GM23338 (cell line): Measurements from ENCODE around the gene VIPR1. TPM values are rescaled to one million over a fixed set of nuclear protein-coding genes. Genes with fewer than 3 reads are reported as not detected.

Experiments
- ATAC-seq: fragments of 200-7000 bp; cut with Tn5 transposase; 3 replicates; pipeline ENCODE4 v1.9.1; 2020
- DNase-seq: peaks from one replicate; pipeline ENCODE4 v3.0.0-alpha.2; 2015; ENCODE audit warnings: low spot score
- H2AFZ ChIP-seq: fragments of 200-600 bp; sonication (generic); 2 replicates; pipeline ENCODE4 v1.8.0; 2016; ENCODE audit warnings: antibody characterized with exemption, mild to moderate bottlenecking, moderate library complexity
- H3F3A ChIP-seq: fragments of 200-600 bp; sonication (generic); replicated peaks from 2 replicates; pipeline ENCODE4 v1.8.0; 2017; ENCODE audit warnings: antibody characterized with exemption, mixed run types, low read depth
- H3K27ac ChIP-seq: fragments of 200-600 bp; sonication (generic); 2 replicates; pipeline ENCODE4 v1.6.1; 2016; ENCODE audit warnings: low read depth
- H3K27me3 ChIP-seq: fragments of 200-600 bp; sonication (generic); 2 replicates; pipeline ENCODE4 v1.8.0; 2016; ENCODE audit warnings: mild to moderate bottlenecking, mixed run types, moderate library complexity; ENCODE audit not compliant: insufficient read depth
- H3K36me3 ChIP-seq: fragments of 200-600 bp; sonication (generic); 2 replicates; pipeline ENCODE4 v1.8.0; 2016; ENCODE audit warnings: mild to moderate bottlenecking; ENCODE audit not compliant: insufficient read depth
- H3K4me1 ChIP-seq: fragments of 200-600 bp; sonication (generic); 2 replicates; pipeline ENCODE4 v1.8.0; 2016; ENCODE audit warnings: mild to moderate bottlenecking, moderate library complexity; ENCODE audit not compliant: insufficient read depth
- H3K4me2 ChIP-seq: fragments of 200-600 bp; sonication (generic); 2 replicates; pipeline ENCODE4 v1.7.1; 2017; ENCODE audit warnings: mixed run types
- H3K4me3 ChIP-seq: fragments of 200-600 bp; sonication (generic); 2 replicates; pipeline ENCODE4 v1.6.1; 2016; ENCODE audit warnings: mixed run types
- H3K79me2 ChIP-seq: fragments of 200-600 bp; sonication (generic); replicated peaks from 2 replicates; pipeline ENCODE4 v1.8.0; 2017; ENCODE audit warnings: mild to moderate bottlenecking; ENCODE audit not compliant: insufficient read depth
- H3K9me2 ChIP-seq: fragments of 200-600 bp; sonication (generic); 2 replicates; pipeline ENCODE4 v1.8.0; 2017; ENCODE audit not compliant: insufficient read depth
- H4K20me1 ChIP-seq: fragments of 200-600 bp; sonication (generic); replicated peaks from 2 replicates; pipeline ENCODE4 v1.8.0; 2017; ENCODE audit warnings: mild to moderate bottlenecking; ENCODE audit not compliant: insufficient read depth
- H3K27ac Mint-ChIP-seq: 2 replicates; pipeline ENCODE4 v1.8.0; 2020; ENCODE audit warnings: inconsistent platforms, mild to moderate bottlenecking, moderate library complexity, mixed read lengths
- H3K27me3 Mint-ChIP-seq: 3 replicates; pipeline ENCODE4 v1.8.0; 2022; ENCODE audit warnings: low read depth, mild to moderate bottlenecking, moderate library complexity, mixed read lengths, inconsistent platforms; ENCODE audit not compliant: insufficient read depth, poor library complexity
- H3K36me3 Mint-ChIP-seq: 3 replicates; pipeline ENCODE4 v1.8.0; 2021; ENCODE audit warnings: low read depth, mild to moderate bottlenecking, inconsistent platforms, moderate library complexity, mixed read lengths
- H3K4me1 Mint-ChIP-seq: 3 replicates; pipeline ENCODE4 v1.8.0; 2020; ENCODE audit warnings: mild to moderate bottlenecking, inconsistent platforms, mixed read lengths
- H3K4me3 Mint-ChIP-seq: 3 replicates; pipeline ENCODE4 v1.8.0; 2021; ENCODE audit warnings: moderate library complexity, mild to moderate bottlenecking, inconsistent platforms, mixed read lengths
- H3K9me3 Mint-ChIP-seq: 3 replicates; pipeline ENCODE4 v1.8.0; 2020; ENCODE audit warnings: moderate library complexity, mild to moderate bottlenecking, inconsistent platforms, mixed read lengths
- CREB1 ChIP-seq: fragments of 250-450 bp; sonication (Bioruptor Pico); IDR thresholded peaks from 2 replicates; pipeline ENCODE4 v1.5.0; 2020; ENCODE audit warnings: low read depth, mild to moderate bottlenecking, moderate library complexity
- CTCF ChIP-seq, 2 experiments: fragments of 200-600 bp in 1 of 2; sonication (generic) in 1 of 2; conservative IDR thresholded peaks; 2 replicates each; pipeline versions ENCODE4 v1.5.1 to v1.6.1; 2016 to 2017; ENCODE audit warnings: antibody characterized with exemption in 2 of 2, low read depth in 2 of 2, mild to moderate bottlenecking in 2 of 2, moderate library complexity in 1 of 2
- ETS1 ChIP-seq: IDR thresholded peaks from 2 replicates; pipeline ENCODE4 v1.6.1; 2016; ENCODE audit warnings: antibody characterized with exemption
- EZH2 ChIP-seq: fragments of 200-600 bp; sonication (generic); IDR thresholded peaks from one replicate; pipeline ENCODE4 v1.8.0; 2017; ENCODE audit warnings: antibody characterized with exemption, mild to moderate bottlenecking, low read depth; ENCODE audit not compliant: unreplicated experiment
- EZH2phosphoT487 ChIP-seq: fragments of 200-600 bp; sonication (generic); IDR thresholded peaks from one replicate; pipeline ENCODE4 v1.8.1; 2018; ENCODE audit warnings: antibody characterized with exemption; ENCODE audit not compliant: unreplicated experiment
- JUNB ChIP-seq: IDR thresholded peaks from one replicate; pipeline ENCODE4 v1.6.1; 2016; ENCODE audit warnings: antibody characterized with exemption; ENCODE audit not compliant: unreplicated experiment
- NANOG ChIP-seq: IDR thresholded peaks from 2 replicates; pipeline ENCODE4 v1.6.1; 2016; ENCODE audit warnings: antibody characterized with exemption, borderline replicate concordance
- POLR2AphosphoS5 ChIP-seq: IDR thresholded peaks from 2 replicates; pipeline ENCODE4 v1.6.1; 2016; ENCODE audit warnings: antibody characterized with exemption, low read depth
- STAT1 ChIP-seq: IDR thresholded peaks from one replicate; pipeline ENCODE4 v1.6.1; 2016; ENCODE audit warnings: antibody characterized with exemption; ENCODE audit not compliant: unreplicated experiment
- ZNF114 ChIP-seq: fragments of 250-450 bp; sonication (Bioruptor Pico); IDR thresholded peaks from 2 replicates; pipeline ENCODE4 v1.5.0; 2020; ENCODE audit warnings: mild to moderate bottlenecking, moderate library complexity
- ZNF331 ChIP-seq: fragments of 250-450 bp; sonication (Bioruptor Pico); IDR thresholded peaks from 2 replicates; pipeline ENCODE4 v1.5.0; 2020; ENCODE audit warnings: low read depth, mild to moderate bottlenecking, moderate library complexity
- polyA plus RNA-seq: library from polyadenylated mRNA; unstranded; fragments of >200 nt; fragmentation: Nextera tagmentation; extraction: Ambion mirVana; gene quantifications from 2 replicates; pipeline ENCODE4 v1.2.1, GENCODE V29; 2016
- total RNA-seq: library from RNA; depleted of rRNA; stranded (reverse); fragments of >200 nt; shearing (Covaris generic); gene quantifications from 2 replicates; pipeline ENCODE4 v1.2.3, GENCODE V29; 2014
- TF ChIP-seq, protein P1 (sequence below): IDR thresholded peaks from one replicate; pipeline ENCODE4 v1.6.1; 2018; ENCODE audit warnings: antibody characterized with exemption; ENCODE audit not compliant: unreplicated experiment
- TF ChIP-seq, protein P2 (sequence below): fragments of 250-450 bp; sonication (Bioruptor Pico); IDR thresholded peaks from 2 replicates; pipeline ENCODE4 v1.5.0; 2020; ENCODE audit warnings: mild to moderate bottlenecking, moderate library complexity

Gene VIPR1
- total and polyA plus RNA-seq, 2 experiments from 2014 or later: 6.3 to 19.3 TPM

DNA sequence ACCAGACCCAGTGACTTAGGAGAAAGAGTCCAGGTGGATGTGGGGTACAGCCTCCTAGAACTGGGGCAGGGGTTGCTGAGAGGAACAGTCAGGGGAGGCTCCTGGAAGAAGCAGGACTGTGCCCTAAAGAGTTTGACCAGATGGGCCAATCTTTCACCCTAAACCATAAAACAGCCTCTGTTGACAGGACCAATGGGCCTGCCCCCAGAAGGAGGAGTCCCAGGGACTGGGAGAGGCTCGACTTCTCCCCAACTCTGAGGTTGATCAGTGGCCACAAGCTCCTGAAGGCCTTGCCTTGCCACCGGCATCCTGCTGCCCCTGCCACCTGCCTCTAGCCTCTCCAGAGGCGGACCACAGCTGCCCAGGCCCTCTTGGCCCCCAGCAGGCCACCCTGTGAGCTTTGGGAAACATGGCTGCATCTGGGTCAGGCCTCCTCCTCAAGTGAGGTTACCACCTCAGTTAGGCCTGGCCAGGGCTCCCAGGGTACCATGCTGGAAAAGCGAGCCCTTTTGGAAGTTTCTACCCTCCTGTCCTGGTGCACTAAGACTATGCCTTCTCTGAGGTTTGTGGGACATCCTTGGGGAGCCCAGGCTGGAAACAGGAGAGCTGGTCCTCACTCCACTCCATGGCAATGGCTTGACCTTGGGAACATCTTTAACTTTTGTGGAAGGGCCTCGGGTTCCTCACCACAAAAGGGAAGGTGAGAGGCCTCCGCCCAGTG lies 2.8 kb downstream of the VIPR1 start:
- Histone ChIP-seq H3K9me2 (peaks cover 4% of the 10 kb centered on the region; the same call in 1 of the 2 replicates), H3K36me3 (no peaks in the 10 kb centered on the region), H4K20me1 (no peaks in the 10 kb centered on the region; the same call in 1 of the 2 replicates), H2AFZ (no peak overlapping the region), H3K4me2 (no peak overlapping the region), H3K27me3 (peaks cover 32% of the 10 kb centered on the region), H3K79me2 (no peaks in the 10 kb centered on the region), H3K4me3 (no peak overlapping the region), H3K27ac (no peak overlapping the region), H3K4me1 (peaks cover 17% of the 10 kb centered on the region), H3F3A (no peaks in the 10 kb centered on the region)
- H3K27me3 Mint-ChIP-seq: peaks cover 29% of the 10 kb centered on the region
- H3K4me1 Mint-ChIP-seq: peaks cover 35% of the 10 kb centered on the region
- H3K27ac Mint-ChIP-seq: no peak overlapping the region
- DNase-seq: no peak
- TF ChIP-seq ZNF114 (CRISPR knock-in tag) (no peak), POLR2AphosphoS5 (no peak), ETS1 (no peak), JUNB (no peak), CREB1 (no peak), CTCF (conservative IDR thresholded peaks at IDR 0.05; ENCODE audit: low read depth in 2 of 2) (no peak), EZH2phosphoT487 (no peak), EZH2 (no peak), NANOG (no peak), ZNF331 (CRISPR knock-in tag) (no peak), STAT1 (no peak)
- TF ChIP-seq, protein P1, sequence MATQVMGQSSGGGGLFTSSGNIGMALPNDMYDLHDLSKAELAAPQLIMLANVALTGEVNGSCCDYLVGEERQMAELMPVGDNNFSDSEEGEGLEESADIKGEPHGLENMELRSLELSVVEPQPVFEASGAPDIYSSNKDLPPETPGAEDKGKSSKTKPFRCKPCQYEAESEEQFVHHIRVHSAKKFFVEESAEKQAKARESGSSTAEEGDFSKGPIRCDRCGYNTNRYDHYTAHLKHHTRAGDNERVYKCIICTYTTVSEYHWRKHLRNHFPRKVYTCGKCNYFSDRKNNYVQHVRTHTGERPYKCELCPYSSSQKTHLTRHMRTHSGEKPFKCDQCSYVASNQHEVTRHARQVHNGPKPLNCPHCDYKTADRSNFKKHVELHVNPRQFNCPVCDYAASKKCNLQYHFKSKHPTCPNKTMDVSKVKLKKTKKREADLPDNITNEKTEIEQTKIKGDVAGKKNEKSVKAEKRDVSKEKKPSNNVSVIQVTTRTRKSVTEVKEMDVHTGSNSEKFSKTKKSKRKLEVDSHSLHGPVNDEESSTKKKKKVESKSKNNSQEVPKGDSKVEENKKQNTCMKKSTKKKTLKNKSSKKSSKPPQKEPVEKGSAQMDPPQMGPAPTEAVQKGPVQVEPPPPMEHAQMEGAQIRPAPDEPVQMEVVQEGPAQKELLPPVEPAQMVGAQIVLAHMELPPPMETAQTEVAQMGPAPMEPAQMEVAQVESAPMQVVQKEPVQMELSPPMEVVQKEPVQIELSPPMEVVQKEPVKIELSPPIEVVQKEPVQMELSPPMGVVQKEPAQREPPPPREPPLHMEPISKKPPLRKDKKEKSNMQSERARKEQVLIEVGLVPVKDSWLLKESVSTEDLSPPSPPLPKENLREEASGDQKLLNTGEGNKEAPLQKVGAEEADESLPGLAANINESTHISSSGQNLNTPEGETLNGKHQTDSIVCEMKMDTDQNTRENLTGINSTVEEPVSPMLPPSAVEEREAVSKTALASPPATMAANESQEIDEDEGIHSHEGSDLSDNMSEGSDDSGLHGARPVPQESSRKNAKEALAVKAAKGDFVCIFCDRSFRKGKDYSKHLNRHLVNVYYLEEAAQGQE: no peak
- TF ChIP-seq, protein P2, sequence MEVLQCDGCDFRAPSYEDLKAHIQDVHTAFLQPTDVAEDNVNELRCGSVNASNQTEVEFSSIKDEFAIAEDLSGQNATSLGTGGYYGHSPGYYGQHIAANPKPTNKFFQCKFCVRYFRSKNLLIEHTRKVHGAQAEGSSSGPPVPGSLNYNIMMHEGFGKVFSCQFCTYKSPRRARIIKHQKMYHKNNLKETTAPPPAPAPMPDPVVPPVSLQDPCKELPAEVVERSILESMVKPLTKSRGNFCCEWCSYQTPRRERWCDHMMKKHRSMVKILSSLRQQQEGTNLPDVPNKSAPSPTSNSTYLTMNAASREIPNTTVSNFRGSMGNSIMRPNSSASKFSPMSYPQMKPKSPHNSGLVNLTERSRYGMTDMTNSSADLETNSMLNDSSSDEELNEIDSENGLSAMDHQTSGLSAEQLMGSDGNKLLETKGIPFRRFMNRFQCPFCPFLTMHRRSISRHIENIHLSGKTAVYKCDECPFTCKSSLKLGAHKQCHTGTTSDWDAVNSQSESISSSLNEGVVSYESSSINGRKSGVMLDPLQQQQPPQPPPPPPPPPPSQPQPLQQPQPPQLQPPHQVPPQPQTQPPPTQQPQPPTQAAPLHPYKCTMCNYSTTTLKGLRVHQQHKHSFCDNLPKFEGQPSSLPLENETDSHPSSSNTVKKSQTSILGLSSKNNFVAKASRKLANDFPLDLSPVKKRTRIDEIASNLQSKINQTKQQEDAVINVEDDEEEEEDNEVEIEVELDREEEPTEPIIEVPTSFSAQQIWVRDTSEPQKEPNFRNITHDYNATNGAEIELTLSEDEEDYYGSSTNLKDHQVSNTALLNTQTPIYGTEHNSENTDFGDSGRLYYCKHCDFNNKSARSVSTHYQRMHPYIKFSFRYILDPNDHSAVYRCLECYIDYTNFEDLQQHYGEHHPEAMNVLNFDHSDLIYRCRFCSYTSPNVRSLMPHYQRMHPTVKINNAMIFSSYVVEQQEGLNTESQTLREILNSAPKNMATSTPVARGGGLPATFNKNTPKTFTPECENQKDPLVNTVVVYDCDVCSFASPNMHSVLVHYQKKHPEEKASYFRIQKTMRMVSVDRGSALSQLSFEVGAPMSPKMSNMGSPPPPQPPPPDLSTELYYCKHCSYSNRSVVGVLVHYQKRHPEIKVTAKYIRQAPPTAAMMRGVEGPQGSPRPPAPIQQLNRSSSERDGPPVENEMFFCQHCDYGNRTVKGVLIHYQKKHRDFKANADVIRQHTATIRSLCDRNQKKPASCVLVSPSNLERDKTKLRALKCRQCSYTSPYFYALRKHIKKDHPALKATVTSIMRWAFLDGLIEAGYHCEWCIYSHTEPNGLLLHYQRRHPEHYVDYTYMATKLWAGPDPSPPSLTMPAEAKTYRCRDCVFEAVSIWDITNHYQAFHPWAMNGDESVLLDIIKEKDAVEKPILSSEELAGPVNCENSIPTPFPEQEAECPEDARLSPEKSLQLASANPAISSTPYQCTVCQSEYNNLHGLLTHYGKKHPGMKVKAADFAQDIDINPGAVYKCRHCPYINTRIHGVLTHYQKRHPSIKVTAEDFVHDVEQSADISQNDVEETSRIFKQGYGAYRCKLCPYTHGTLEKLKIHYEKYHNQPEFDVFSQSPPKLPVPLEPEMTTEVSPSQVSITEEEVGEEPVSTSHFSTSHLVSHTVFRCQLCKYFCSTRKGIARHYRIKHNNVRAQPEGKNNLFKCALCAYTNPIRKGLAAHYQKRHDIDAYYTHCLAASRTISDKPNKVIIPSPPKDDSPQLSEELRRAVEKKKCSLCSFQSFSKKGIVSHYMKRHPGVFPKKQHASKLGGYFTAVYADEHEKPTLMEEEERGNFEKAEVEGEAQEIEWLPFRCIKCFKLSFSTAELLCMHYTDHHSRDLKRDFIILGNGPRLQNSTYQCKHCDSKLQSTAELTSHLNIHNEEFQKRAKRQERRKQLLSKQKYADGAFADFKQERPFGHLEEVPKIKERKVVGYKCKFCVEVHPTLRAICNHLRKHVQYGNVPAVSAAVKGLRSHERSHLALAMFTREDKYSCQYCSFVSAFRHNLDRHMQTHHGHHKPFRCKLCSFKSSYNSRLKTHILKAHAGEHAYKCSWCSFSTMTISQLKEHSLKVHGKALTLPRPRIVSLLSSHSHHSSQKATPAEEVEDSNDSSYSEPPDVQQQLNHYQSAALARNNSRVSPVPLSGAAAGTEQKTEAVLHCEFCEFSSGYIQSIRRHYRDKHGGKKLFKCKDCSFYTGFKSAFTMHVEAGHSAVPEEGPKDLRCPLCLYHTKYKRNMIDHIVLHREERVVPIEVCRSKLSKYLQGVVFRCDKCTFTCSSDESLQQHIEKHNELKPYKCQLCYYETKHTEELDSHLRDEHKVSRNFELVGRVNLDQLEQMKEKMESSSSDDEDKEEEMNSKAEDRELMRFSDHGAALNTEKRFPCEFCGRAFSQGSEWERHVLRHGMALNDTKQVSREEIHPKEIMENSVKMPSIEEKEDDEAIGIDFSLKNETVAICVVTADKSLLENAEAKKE: no peak
- peaks cover 3% of the 10 kb centered on the region; the same call in 2 of the 3 replicates for H3K9me3 Mint-ChIP-seq
- ATAC-seq: no peak
- no peak overlapping the region for H3K4me3 Mint-ChIP-seq
- H3K36me3 Mint-ChIP-seq: no peaks in the 10 kb centered on the region; the same call in 2 of the 3 replicates
